ENCODE data around the gene EPSTI1.
"Not testable (repeated sequence)": the region's sequence is repeated elsewhere in the genome, so short reads cannot be mapped to it uniquely, and the experiment has no call there.

The EPSTI1 gene

GRCh38 chr13:43005460-43006236 is 13.6 kb upstream of the EPSTI1 start:
- DNase-seq (ENCODE audit: low spot score) = no peak

GRCh38 chr13:43003729-43004128 is 11.7 kb upstream of the EPSTI1 start:
- DNase-seq (ENCODE audit: low spot score) = no peak

- DNase-seq (ENCODE audit: low spot score) = no peak
These were observed 11.0 kb upstream of the EPSTI1 start for GRCh38 chr13:43003010-43003409.

- DNase-seq (ENCODE audit: low spot score) = no peak
These were observed 10.0 kb upstream of the EPSTI1 start for GRCh38 chr13:43002021-43002420.

GRCh38 chr13:43000676-43001075 is 8.6 kb upstream of the EPSTI1 start:
- DNase-seq (ENCODE audit: low spot score) = no peak

GRCh38 chr13:42999491-42999890 is 7.5 kb upstream of the EPSTI1 start:
- DNase-seq (ENCODE audit: low spot score) = no peak

- DNase-seq (ENCODE audit: low spot score) = no peak
These were observed 5.3 kb upstream of the EPSTI1 start for GRCh38 chr13:42997381-42997780.

GRCh38 chr13:42996584-42996983 is 4.5 kb upstream of the EPSTI1 start:
- DNase-seq (ENCODE audit: low spot score) = no peak

- DNase-seq (ENCODE audit: low spot score) = no peak
These were observed 2.8 kb upstream of the EPSTI1 start for GRCh38 chr13:42994878-42995277.

- no peak for DNase-seq (ENCODE audit: low spot score)
These were observed 702 bp upstream of the EPSTI1 start for GRCh38 chr13:42992764-42993122.

- DNase-seq (ENCODE audit: low spot score) = not testable (repeated sequence)
These were observed 676 bp downstream of the EPSTI1 start for GRCh38 chr13:42991233-42991897.

GRCh38 chr13:42990291-42991232 is 1.5 kb downstream of the EPSTI1 start:
- DNase-seq (ENCODE audit: low spot score) = no peak

GRCh38 chr13:42986176-42986574 is 5.9 kb downstream of the EPSTI1 start:
- DNase-seq (ENCODE audit: low spot score) = no peak

- no peak for DNase-seq (ENCODE audit: low spot score)
These were observed 6.5 kb downstream of the EPSTI1 start for GRCh38 chr13:42985312-42986175.

- DNase-seq (ENCODE audit: low spot score) = no peak
These were observed 7.3 kb downstream of the EPSTI1 start for GRCh38 chr13:42984691-42985090.

GRCh38 chr13:42984026-42984425 is 8.0 kb downstream of the EPSTI1 start:
- DNase-seq (ENCODE audit: low spot score) = no peak

- DNase-seq (ENCODE audit: low spot score) = no peak
These were observed 10.2 kb downstream of the EPSTI1 start for GRCh38 chr13:42981853-42982252.

- no peak for DNase-seq (ENCODE audit: low spot score)
These were observed 10.7 kb downstream of the EPSTI1 start for GRCh38 chr13:42981317-42981716.

- DNase-seq (ENCODE audit: low spot score) = no peak
These were observed 14.8 kb downstream of the EPSTI1 start for GRCh38 chr13:42977219-42977659.

GRCh38 chr13:42976066-42976465 is 16.0 kb downstream of the EPSTI1 start:
- DNase-seq (ENCODE audit: low spot score) = no peak

GRCh38 chr13:42973581-42973980 is 18.5 kb downstream of the EPSTI1 start:
- no peak for DNase-seq (ENCODE audit: low spot score)
